HCT116 (cell line): ENCODE results near the gene COG1. TPM values are rescaled to one million over a fixed set of nuclear protein-coding genes. Genes with fewer than 3 reads are reported as not detected.

Source experiments
- ATAC-seq: fragments of 200-7000 bp; cut with Tn5 transposase; 2 replicates; pipeline ENCODE4 v1.9.1; 2020; ENCODE audit warnings: mild to moderate bottlenecking, moderate library complexity
- BruUV-seq: library from RNA; stranded (reverse); fragments of 400-500 nt; replicated peaks from 2 replicates; lab custom pipeline; 2021; lab: Mats Ljungman, UMichigan
- CTCF ChIA-PET: fragments of 300-600 bp; sonication (Branson Sonifier 250); formaldehyde crosslinking; loops from one replicate; lab custom pipeline; 2021; ENCODE audit warnings: antibody characterized with exemption; lab: Charles Lee
- POLR2A ChIA-PET: fragments of 300-600, 350-600 bp; sonication (Branson Sonifier 250); formaldehyde crosslinking; loops from one replicate; lab custom pipeline; 2021; ENCODE audit warnings: antibody characterized with exemption; lab: Charles Lee
- RAD21 ChIA-PET, 2 experiments: fragments of 300-600 bp; sonication (Branson Sonifier 250); formaldehyde crosslinking; loops; one replicate each; lab custom pipeline; 2023; ENCODE audit warnings: low total read pairs in 2 of 2; ENCODE audit not compliant: uncharacterized antibody in 2 of 2, unreplicated experiment in 2 of 2, low non-redundant PET in 1 of 2; lab: Charles Lee
- DNase-seq: peaks from one replicate; pipeline ENCODE4 v3.0.0-alpha.2; 2010; ENCODE audit warnings: low read depth, low spot score
- H2AFZ ChIP-seq: fragments of 200-600 bp; shearing (Covaris generic), sonication (generic); 2 replicates; pipeline ENCODE4 v1.6.1; 2017; ENCODE audit warnings: low read depth, mixed run types, mixed read lengths, antibody characterized with exemption, low read length; ENCODE audit not compliant: poor library complexity, severe bottlenecking
- H3K27ac ChIP-seq: 2 replicates; pipeline ENCODE4 v1.5.1; 2012; ENCODE audit warnings: low read depth, low read length
- H3K27me3 ChIP-seq: fragments of 200-600 bp; sonication (generic); 2 replicates; pipeline ENCODE4 v1.6.1; 2016; ENCODE audit warnings: mixed run types, low read length, mixed read lengths; ENCODE audit not compliant: insufficient read depth
- H3K36me3 ChIP-seq, 2 experiments: fragments of 200-500 bp in 1 of 2; fragments of 200-600 bp in 1 of 2; sonication (Bioruptor generic) in 1 of 2; sonication (generic) in 1 of 2; 2 replicates each; pipeline versions ENCODE4 v1.5.1 to v1.6.1; 2014 to 2016; ENCODE audit warnings: low read length in 2 of 2, inconsistent platforms in 1 of 2, mixed read lengths in 1 of 2, mixed run types in 1 of 2; ENCODE audit not compliant: insufficient read depth in 2 of 2, control insufficient read depth in 1 of 2
- H3K4me1 ChIP-seq, 2 experiments: fragments of 200-600 bp in 1 of 2; sonication (generic) in 1 of 2; 2 replicates each; pipeline versions ENCODE4 v1.5.1 to v1.6.1; 2012 to 2017; ENCODE audit warnings: low read length in 2 of 2, inconsistent platforms in 1 of 2, mild to moderate bottlenecking in 1 of 2, mixed read lengths in 1 of 2, mixed run types in 1 of 2, moderate library complexity in 1 of 2; ENCODE audit not compliant: insufficient read depth in 2 of 2, control insufficient read depth in 1 of 2
- H3K4me2 ChIP-seq: fragments of 200-600 bp; sonication (generic); 2 replicates; pipeline ENCODE4 v1.6.1; 2017; ENCODE audit warnings: mixed run types, low read length, mixed read lengths
- H3K4me3 ChIP-seq, 2 experiments: fragments of 200-600 bp in 1 of 2; sonication (generic) in 1 of 2; replicated peaks in 1 of 2; 2 replicates each; pipeline ENCODE4 v1.5.1; 2011 to 2016; ENCODE audit warnings: low read length in 2 of 2, control low read depth in 1 of 2, low read depth in 1 of 2, mild to moderate bottlenecking in 1 of 2, mixed read lengths in 1 of 2, mixed run types in 1 of 2
- H3K79me2 ChIP-seq: fragments of 200-600 bp; sonication (generic); 2 replicates; pipeline ENCODE4 v1.6.1; 2017; ENCODE audit warnings: mild to moderate bottlenecking, mixed run types, low read length, moderate library complexity, mixed read lengths; ENCODE audit not compliant: insufficient read depth
- H3K9ac ChIP-seq: fragments of 200-600 bp; sonication (generic); 2 replicates; pipeline ENCODE4 v1.6.1; 2016; ENCODE audit warnings: low read length, mixed read lengths
- H3K9me2 ChIP-seq: fragments of 200-600 bp; sonication (generic), shearing (Covaris generic); 2 replicates; pipeline ENCODE4 v1.6.1; 2017; ENCODE audit warnings: mixed run types, mild to moderate bottlenecking, moderate library complexity; ENCODE audit not compliant: insufficient read depth
- H3K9me3 ChIP-seq, 2 experiments: fragments of 200-500 bp in 1 of 2; fragments of 200-600 bp in 1 of 2; sonication (Bioruptor generic) in 1 of 2; sonication (generic) in 1 of 2; 2 replicates each; pipeline ENCODE4 v1.6.1; 2014 to 2017; ENCODE audit warnings: low read length in 2 of 2, mixed read lengths in 2 of 2, inconsistent platforms in 1 of 2, low read depth in 1 of 2, mild to moderate bottlenecking in 1 of 2, mixed run types in 1 of 2, moderate library complexity in 1 of 2; ENCODE audit not compliant: control insufficient read depth in 1 of 2, insufficient read depth in 1 of 2
- H4K20me1 ChIP-seq: fragments of 200-600 bp; sonication (generic), shearing (Covaris generic); 2 replicates; pipeline ENCODE4 v1.6.1; 2017; ENCODE audit warnings: mixed run types, mild to moderate bottlenecking, moderate library complexity; ENCODE audit not compliant: insufficient read depth
- ATF3 ChIP-seq: IDR thresholded peaks from 2 replicates; pipeline ENCODE4 v1.6.1; 2012
- ELF1 ChIP-seq: IDR thresholded peaks from 2 replicates; pipeline ENCODE4 v1.6.1; 2012; ENCODE audit warnings: low read depth, borderline replicate concordance
- EZH2phosphoT487 ChIP-seq: fragments of 200-600 bp; IDR thresholded peaks from 2 replicates; pipeline ENCODE4 v1.6.1; 2018; ENCODE audit warnings: antibody characterized with exemption, borderline replicate concordance
- FOSL1 ChIP-seq: IDR thresholded peaks from 2 replicates; pipeline ENCODE4 v1.6.1; 2012; ENCODE audit warnings: low read depth
- JUND ChIP-seq: IDR thresholded peaks from 2 replicates; pipeline ENCODE4 v1.6.1; 2012
- POLR2A ChIP-seq: IDR thresholded peaks from 2 replicates; pipeline ENCODE4 v1.7.0; 2011; ENCODE audit warnings: borderline replicate concordance; ENCODE audit not compliant: insufficient read depth, insufficient read length; ENCODE audit errors: extremely low read depth
- POLR2AphosphoS5 ChIP-seq: IDR thresholded peaks from 2 replicates; pipeline ENCODE4 v1.6.1; 2011; ENCODE audit warnings: mild to moderate bottlenecking, low read depth, low read length, moderate library complexity
- RAD21 ChIP-seq: IDR thresholded peaks from 2 replicates; pipeline ENCODE4 v1.6.1; 2012; ENCODE audit warnings: low read depth, mild to moderate bottlenecking
- REST ChIP-seq: IDR thresholded peaks from 2 replicates; pipeline ENCODE4 v1.6.1; 2012; ENCODE audit warnings: low read depth
- TCF7L2 ChIP-seq: IDR thresholded peaks from 2 replicates; pipeline ENCODE4 v1.7.0; 2011; ENCODE audit warnings: borderline replicate concordance, inconsistent platforms; ENCODE audit not compliant: insufficient read depth, insufficient read length; ENCODE audit errors: extremely low read depth
- ZNF274 ChIP-seq: fragments of 200-500 bp; sonication (Bioruptor generic); IDR thresholded peaks from 2 replicates; pipeline ENCODE4 v1.6.1; 2014; ENCODE audit warnings: mild to moderate bottlenecking, low read depth, low read length, inconsistent platforms
- intact Hi-C: fragments of 100-400 bp; cut with micrococcal nuclease; formaldehyde crosslinking; loops from 2 replicates; pipeline ENCODE4 v1.10.0; 2022
- total RNA-seq: library from RNA; stranded (reverse); gene quantifications from one replicate; pipeline ENCODE4 v1.2.1, GENCODE V29; 2021; ENCODE audit not compliant: unreplicated experiment

Gene COG1
- total RNA-seq, 1 experiment from 2014 or later = 44.6 TPM

GRCh38 chr17:73256220-73256619, 63.4 kb downstream of the COG1 start:
- BruUV-seq = no TSS peak
- Histone ChIP-seq H3K4me3 (no peak overlapping the region), H3K4me1 (no peaks in the 10 kb centered on the region), H3K27me3 (no peaks in the 10 kb centered on the region), H3K9me3 (no peaks in the 10 kb centered on the region), H4K20me1 (no peaks in the 10 kb centered on the region), H3K4me2 (no peak overlapping the region), H3K9ac (no peak overlapping the region), H3K27ac (no peak overlapping the region), H3K79me2 (no peaks in the 10 kb centered on the region), H2AFZ (peak overlapping the region; percentile 16), H3K9me2 (no peaks in the 10 kb centered on the region), H3K36me3 (no peaks in the 10 kb centered on the region)
- ChIA-PET RAD21 (interaction anchor here (1.0 to 3.3 kb wide), 5 partner anchors 60 to 699 kb away, joined by 3 to 43 read pairs (median 4); no protein-coding TSS in a partner anchor), POLR2A (interaction anchor here (0.8 to 1.1 kb wide), 2 partner anchors 104 to 114 kb away, joined by 3 read pairs; no protein-coding TSS in a partner anchor), CTCF (interaction anchor here (0.8 to 8.1 kb wide), 11 partner anchors 12 to 700 kb away, joined by 3 to 180 read pairs (median 4); no protein-coding TSS in a partner anchor)
- TF ChIP-seq ELF1 (no peak), JUND (no peak), TCF7L2 (no peak), POLR2A (no peak), EZH2phosphoT487 (no peak), RAD21 (no peak), ZNF274 (no peak), POLR2AphosphoS5 (no peak), ATF3 (no peak), REST (no peak), FOSL1 (no peak)
- intact Hi-C loops = loop anchor here (5.0 to 10.0 kb wide), 3 partner anchors 456 to 919 kb away; no protein-coding TSS in a partner anchor
- DNase-seq (no peak), ATAC-seq (0 out of 2 replicates have a peak, but pooled peaks have one; percentile 2)
